IMR-90 (cell line): ENCODE measurements around the gene INKA1. TPM values are rescaled to one million over a fixed set of nuclear protein-coding genes. Genes with fewer than 3 reads are reported as not detected.

ENCODE experiments used
- ATAC-seq: fragments of 200-7000 bp; cut with Tn5 transposase; 2 replicates; pipeline ENCODE4 v1.9.1; 2020; ENCODE audit warnings: low read depth, mild to moderate bottlenecking, moderate library complexity
- BruUV-seq: library from RNA; stranded (reverse); fragments of 400-500 nt; replicated peaks from 2 replicates; lab custom pipeline; 2021; lab: Mats Ljungman, UMichigan
- CTCF ChIA-PET: fragments of 300-600 bp; formaldehyde crosslinking; extraction: SDS; loops from one replicate; lab custom pipeline; 2021; ENCODE audit warnings: antibody characterized with exemption; lab: Yijun Ruan, JAX
- POLR2A ChIA-PET: fragments of 300-600 bp; sonication (Branson Sonifier 250); formaldehyde crosslinking; loops from one replicate; lab custom pipeline; 2022; ENCODE audit warnings: antibody characterized with exemption; ENCODE audit not compliant: unreplicated experiment; lab: Charles Lee
- DNase-seq: peaks from one replicate; pipeline ENCODE4 v3.0.0; 2013
- H2AFZ ChIP-seq: replicated peaks from 2 replicates; pipeline ENCODE3; 2013; ENCODE audit warnings: low read length, mild to moderate bottlenecking; ENCODE audit not compliant: poor library complexity
- H2AK5ac ChIP-seq: 2 replicates; pipeline ENCODE4 v1.6.1; 2013; ENCODE audit warnings: low read depth, low read length, inconsistent platforms
- H2AK9ac ChIP-seq: replicated peaks from 2 replicates; pipeline ENCODE3; 2013; ENCODE audit warnings: mild to moderate bottlenecking, low read depth, low read length, moderate library complexity; ENCODE audit not compliant: poor library complexity
- H2BK120ac ChIP-seq: 2 replicates; pipeline ENCODE4 v1.6.1; 2013; ENCODE audit warnings: low read depth, low read length, inconsistent platforms
- H2BK15ac ChIP-seq: 3 replicates; pipeline ENCODE4 v1.6.1; 2013; ENCODE audit warnings: low read depth, low read length, inconsistent platforms
- H2BK20ac ChIP-seq: 2 replicates; pipeline ENCODE4 v1.6.1; 2013; ENCODE audit warnings: low read depth, mild to moderate bottlenecking, inconsistent platforms, low read length, moderate library complexity
- H2BK5ac ChIP-seq: 2 replicates; pipeline ENCODE4 v1.6.1; 2013; ENCODE audit warnings: mild to moderate bottlenecking, low read depth, low read length, inconsistent platforms; ENCODE audit not compliant: poor library complexity, severe bottlenecking
- H3K14ac ChIP-seq: replicated peaks from 2 replicates; pipeline ENCODE4 v1.6.1; 2013; ENCODE audit warnings: low read depth, low read length, inconsistent platforms
- H3K18ac ChIP-seq: 2 replicates; pipeline ENCODE4 v1.6.1; 2013; ENCODE audit warnings: low read depth, low read length, control low read depth
- H3K23ac ChIP-seq: 2 replicates; pipeline ENCODE4 v1.6.1; 2013; ENCODE audit warnings: low read depth, low read length, inconsistent platforms
- H3K27ac ChIP-seq: 2 replicates; pipeline ENCODE4 v1.5.1; 2013; ENCODE audit warnings: mild to moderate bottlenecking, control low read depth, low read length; ENCODE audit not compliant: insufficient read depth
- H3K27me3 ChIP-seq: 2 replicates; pipeline ENCODE4 v1.6.1; 2013; ENCODE audit warnings: low read length; ENCODE audit not compliant: control insufficient read depth, insufficient read depth
- H3K36me3 ChIP-seq: 2 replicates; pipeline ENCODE4 v1.6.1; 2013; ENCODE audit warnings: low read length, mixed read lengths; ENCODE audit not compliant: control insufficient read depth, insufficient read depth
- H3K4ac ChIP-seq: 2 replicates; pipeline ENCODE4 v1.6.1; 2013; ENCODE audit warnings: low read depth, low read length, inconsistent platforms
- H3K4me1 ChIP-seq: 2 replicates; pipeline ENCODE4 v1.6.1; 2013; ENCODE audit warnings: low read length, mixed read lengths; ENCODE audit not compliant: control insufficient read depth, insufficient read depth
- H3K4me2 ChIP-seq: 2 replicates; pipeline ENCODE4 v1.6.1; 2013; ENCODE audit warnings: low read depth, mild to moderate bottlenecking, control low read depth, low read length, moderate library complexity
- H3K4me3 ChIP-seq: 2 replicates; pipeline ENCODE4 v1.5.1; 2013; ENCODE audit warnings: low read depth, mild to moderate bottlenecking, control low read depth, low read length, moderate library complexity; ENCODE audit not compliant: insufficient read depth
- H3K56ac ChIP-seq: 2 replicates; pipeline ENCODE4 v1.6.1; 2013; ENCODE audit warnings: low read length, inconsistent platforms; ENCODE audit not compliant: insufficient read depth; ENCODE audit errors: extremely low read depth
- H3K79me1 ChIP-seq, 2 experiments: 2 replicates each; pipeline ENCODE4 v1.6.1; 2013; ENCODE audit warnings: low read length in 2 of 2, inconsistent platforms in 1 of 2, low read depth in 1 of 2
- H3K9ac ChIP-seq: 2 replicates; pipeline ENCODE4 v1.6.1; 2013; ENCODE audit warnings: low read depth, low read length, control low read depth
- H3K9me1 ChIP-seq: 2 replicates; pipeline ENCODE4 v1.6.1; 2013; ENCODE audit warnings: low read length, inconsistent platforms; ENCODE audit not compliant: insufficient read depth
- H3K9me3 ChIP-seq: 2 replicates; pipeline ENCODE4 v1.6.1; 2013; ENCODE audit warnings: low read length; ENCODE audit not compliant: control insufficient read depth, insufficient read depth
- H4K20me1 ChIP-seq: 2 replicates; pipeline ENCODE4 v1.6.1; 2013; ENCODE audit warnings: low read length, inconsistent platforms; ENCODE audit not compliant: insufficient read depth
- H4K5ac ChIP-seq: 2 replicates; pipeline ENCODE4 v1.6.1; 2013; ENCODE audit warnings: mild to moderate bottlenecking, low read depth, low read length, control low read depth
- H4K8ac ChIP-seq, 2 experiments: 2 replicates each; pipeline ENCODE4 v1.6.1; 2013; ENCODE audit warnings: low read depth in 2 of 2, low read length in 2 of 2, control low read depth in 1 of 2, inconsistent platforms in 1 of 2
- H4K91ac ChIP-seq: 2 replicates; pipeline ENCODE4 v1.6.1; 2013; ENCODE audit warnings: low read depth, low read length, inconsistent platforms; ENCODE audit not compliant: insufficient read depth
- BHLHE40 ChIP-seq: fragments of 150-350 bp; IDR thresholded peaks from 2 replicates; pipeline ENCODE4 v1.6.1; 2016; ENCODE audit warnings: mild to moderate bottlenecking, low read depth, low read length
- CEBPB ChIP-seq: IDR thresholded peaks from 2 replicates; pipeline ENCODE4 v1.6.1; 2012; ENCODE audit warnings: low read depth, low read length, improper control_type of control experiment
- CHD1 ChIP-seq: IDR thresholded peaks from 2 replicates; pipeline ENCODE4 v1.6.1; 2012; ENCODE audit warnings: low read depth, low read length, improper control_type of control experiment
- FOS ChIP-seq: fragments of 150-350 bp; IDR thresholded peaks from 2 replicates; pipeline ENCODE4 v1.6.1; 2016; ENCODE audit warnings: low read depth, low read length
- MAFK ChIP-seq: IDR thresholded peaks from 2 replicates; pipeline ENCODE4 v1.6.1; 2012; ENCODE audit warnings: low read depth, low read length, improper control_type of control experiment
- MAZ ChIP-seq: IDR thresholded peaks from 2 replicates; pipeline ENCODE4 v1.6.1; 2012; ENCODE audit warnings: low read depth, mild to moderate bottlenecking, low read length, improper control_type of control experiment, moderate library complexity, borderline replicate concordance
- MXI1 ChIP-seq: IDR thresholded peaks from 2 replicates; pipeline ENCODE4 v1.6.1; 2012; ENCODE audit warnings: low read depth, mild to moderate bottlenecking, low read length, moderate library complexity, borderline replicate concordance
- NFE2L2 ChIP-seq: fragments of 150-350 bp; IDR thresholded peaks from 2 replicates; pipeline ENCODE4 v1.6.1; 2016; ENCODE audit warnings: low read depth, mild to moderate bottlenecking, low read length
- POLR2A ChIP-seq: IDR thresholded peaks from 2 replicates; pipeline ENCODE4 v1.6.1; 2012; ENCODE audit warnings: mild to moderate bottlenecking, low read depth, low read length
- RAD21 ChIP-seq: IDR thresholded peaks from 2 replicates; pipeline ENCODE4 v1.6.1; 2012; ENCODE audit warnings: low read length, improper control_type of control experiment
- RCOR1 ChIP-seq: IDR thresholded peaks from 2 replicates; pipeline ENCODE4 v1.6.1; 2012; ENCODE audit warnings: mild to moderate bottlenecking, low read length, improper control_type of control experiment; ENCODE audit not compliant: insufficient replicate concordance
- WGBS, 2 experiments: methylation state at CpG; one replicate each; pipeline versions ENCODE4 v1.1.5 to v1.1.7; 2013; ENCODE audit warnings: missing lambda C conversion rate in 2 of 2; ENCODE audit not compliant: insufficient read length in 1 of 2; ENCODE audit errors: extremely low coverage in 2 of 2; 5-methylcytosine and 5-hydroxymethylcytosine counted together
- dilution Hi-C: fragments of 300-500 bp; cut with HindIII; formaldehyde crosslinking; loops from one replicate; pipeline ENCODE4 v1.14.3; 2018; ENCODE audit warnings: low sequenced_read_pairs; ENCODE audit not compliant: unreplicated experiment
- in situ Hi-C: fragments of 300-500 bp; cut with MboI; formaldehyde crosslinking; loops from 3 replicates; pipeline ENCODE4 v1.14.3; 2019; ENCODE audit warnings: low sequenced_read_pairs, inconsistent platforms, mixed read lengths
- intact Hi-C: fragments of 100-400 bp; cut with micrococcal nuclease; formaldehyde crosslinking; loops from 2 replicates; pipeline ENCODE4 v1.10.0; 2022
- polyA plus RNA-seq, 3 experiments: library from polyadenylated mRNA; depleted of rRNA; stranded (reverse); fragments of >200 nt; gene quantifications; 2 replicates each; pipeline ENCODE4 v1.2.3, GENCODE V29; 2012; ENCODE audit warnings: low replicate concordance in 1 of 3
- total RNA-seq: library from RNA; depleted of rRNA; stranded (reverse); fragments of >200 nt; gene quantifications from 2 replicates; pipeline ENCODE4 v1.2.3, GENCODE V29; 2012
- TF ChIP-seq, protein P1 (sequence below): fragments of 150-350 bp; IDR thresholded peaks from 2 replicates; pipeline ENCODE4 v1.6.1; 2016; ENCODE audit warnings: low read depth, mild to moderate bottlenecking, low read length, moderate library complexity, borderline replicate concordance
- TF ChIP-seq, protein P2 (sequence below): fragments of 150-350 bp; IDR thresholded peaks from 2 replicates; pipeline ENCODE4 v1.6.1; 2017; ENCODE audit warnings: mild to moderate bottlenecking, antibody characterized with exemption, low read length, low read depth

Gene INKA1
- total and polyA plus RNA-seq, 2 of the 4 experiments (the other 2 are of a cell fraction): 2.3 to 4.5 TPM

DNA sequence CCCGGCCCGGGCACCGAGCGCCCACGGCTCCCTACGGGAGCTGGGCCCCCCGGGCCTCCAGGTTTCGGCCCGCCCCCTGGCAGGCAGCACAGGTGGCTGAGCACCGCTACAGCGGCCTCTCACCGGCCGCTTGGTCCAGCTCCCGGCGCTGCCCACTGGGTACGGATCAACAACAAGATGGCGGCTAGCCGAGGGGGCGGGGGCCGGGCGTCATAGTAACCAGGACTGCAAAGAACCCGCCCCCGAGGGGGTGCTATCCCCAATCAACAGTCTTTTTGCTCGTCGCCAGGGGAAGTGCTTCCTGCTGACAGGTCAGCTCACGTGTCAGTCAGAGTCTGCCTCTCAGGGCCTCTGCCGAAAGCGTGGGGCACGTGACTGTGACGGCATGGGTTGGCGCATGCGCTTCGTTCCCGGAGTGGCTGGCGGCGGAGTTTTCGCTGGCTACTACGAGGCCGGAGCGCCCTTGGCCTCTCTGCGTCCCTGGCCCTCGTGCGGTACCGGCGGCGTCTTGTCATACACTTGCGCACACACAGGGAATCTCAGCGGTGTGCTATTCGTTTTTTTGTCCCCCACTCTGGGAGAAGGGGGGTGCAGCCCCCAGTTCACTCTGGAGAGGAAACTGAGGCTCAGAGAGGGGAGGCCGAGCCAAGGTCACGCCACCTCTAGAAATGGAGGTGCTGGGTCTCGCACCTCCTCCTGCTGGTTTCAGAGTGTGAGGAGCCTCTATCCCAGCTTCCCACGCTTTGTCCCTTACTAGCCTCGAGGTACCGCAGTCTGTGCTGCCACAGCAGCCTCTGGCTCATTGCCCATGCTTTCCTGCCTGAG is 16.5 kb upstream of the INKA1 start, which contains the start of gene IP6K1 (continued):
- no peak for TF ChIP-seq NFE2L2

DNA sequence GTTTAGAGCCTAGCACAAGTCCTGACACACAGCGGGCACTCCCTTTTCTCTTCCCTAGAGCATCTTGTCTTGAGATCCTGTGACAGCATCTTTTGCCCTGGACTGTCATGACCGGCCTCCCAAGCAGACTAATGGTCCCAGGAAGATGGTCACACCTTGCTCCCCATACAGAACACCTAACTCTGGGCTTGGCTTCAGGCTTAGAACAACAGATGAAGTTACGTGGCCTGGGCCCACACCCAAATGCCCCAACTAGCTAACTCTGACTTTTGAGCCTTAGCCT is 15.9 kb upstream of the INKA1 start:
- ChIA-PET POLR2A (no interaction called here), CTCF (no interaction called here)
- Histone ChIP-seq H3K27me3 (peaks cover under 1% of the 10 kb centered on the region; the same call in 1 of the 2 replicates), H2BK20ac (0 out of 2 replicates have a peak overlapping the region, but pooled peaks have one; percentile 20), H3K23ac (peak overlapping the region; percentile 8; the same call in 1 of the 2 replicates), H2AFZ (peak overlapping the region; percentile 89), H3K9me1 (peaks cover 5% of the 10 kb centered on the region), H2AK5ac (peak overlapping the region; percentile 84), H4K5ac (peak overlapping the region; percentile 92), H3K56ac (no peak overlapping the region), H2BK120ac (no peak overlapping the region), H3K9me3 (no peaks in the 10 kb centered on the region), H3K9ac (peak overlapping the region; percentile 76), H3K4me3 (no peak overlapping the region), H3K18ac (no peak overlapping the region), H4K91ac (peak overlapping the region; percentile 88; the same call in 1 of the 2 replicates), H3K4ac (peak overlapping the region; percentile 85), H2BK15ac (no peak overlapping the region), H2AK9ac (peak overlapping the region; percentile 85), H2BK5ac (peak overlapping the region; percentile 61), H3K4me1 (peaks cover 7% of the 10 kb centered on the region), H3K79me1 (peaks cover 4 to 40% of the 10 kb centered on the region in 2 experiments), H3K4me2 (peak overlapping the region; percentile 79), H3K36me3 (peaks cover 8% of the 10 kb centered on the region), H4K8ac (peak overlapping the region; percentile 92 to 99), H3K27ac (peak overlapping the region; percentile 85), H4K20me1 (peaks cover 10% of the 10 kb centered on the region; the same call in 1 of the 2 replicates), H3K14ac (peak overlapping the region; percentile 73; the same call in 1 of the 2 replicates)
- no TSS peak for BruUV-seq
- no peak for ATAC-seq
- intact Hi-C loops (no loop called here), in situ Hi-C loops (no loop called here), dilution Hi-C loops (no loop called here)
- DNase-seq: no peak
- 100% methylated on average over 1 of the region's 3 CpGs; no CpG with 5 or more reads in 1 of the 2 experiments for WGBS, 2 experiments
- TF ChIP-seq NFE2L2 (no peak), POLR2A (no peak), CEBPB (no peak), MXI1 (no peak), BHLHE40 (no peak), RCOR1 (no peak), MAZ (no peak), RAD21 (no peak), FOS (no peak), MAFK (no peak), CHD1 (no peak)
- TF ChIP-seq, protein P1, sequence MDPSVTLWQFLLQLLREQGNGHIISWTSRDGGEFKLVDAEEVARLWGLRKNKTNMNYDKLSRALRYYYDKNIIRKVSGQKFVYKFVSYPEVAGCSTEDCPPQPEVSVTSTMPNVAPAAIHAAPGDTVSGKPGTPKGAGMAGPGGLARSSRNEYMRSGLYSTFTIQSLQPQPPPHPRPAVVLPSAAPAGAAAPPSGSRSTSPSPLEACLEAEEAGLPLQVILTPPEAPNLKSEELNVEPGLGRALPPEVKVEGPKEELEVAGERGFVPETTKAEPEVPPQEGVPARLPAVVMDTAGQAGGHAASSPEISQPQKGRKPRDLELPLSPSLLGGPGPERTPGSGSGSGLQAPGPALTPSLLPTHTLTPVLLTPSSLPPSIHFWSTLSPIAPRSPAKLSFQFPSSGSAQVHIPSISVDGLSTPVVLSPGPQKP: no peak
- TF ChIP-seq, protein P2, sequence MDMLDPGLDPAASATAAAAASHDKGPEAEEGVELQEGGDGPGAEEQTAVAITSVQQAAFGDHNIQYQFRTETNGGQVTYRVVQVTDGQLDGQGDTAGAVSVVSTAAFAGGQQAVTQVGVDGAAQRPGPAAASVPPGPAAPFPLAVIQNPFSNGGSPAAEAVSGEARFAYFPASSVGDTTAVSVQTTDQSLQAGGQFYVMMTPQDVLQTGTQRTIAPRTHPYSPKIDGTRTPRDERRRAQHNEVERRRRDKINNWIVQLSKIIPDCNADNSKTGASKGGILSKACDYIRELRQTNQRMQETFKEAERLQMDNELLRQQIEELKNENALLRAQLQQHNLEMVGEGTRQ: no peak
